ENCODE results near the gene RFPL2. TPM values are rescaled to one million over a fixed set of nuclear protein-coding genes. Genes with fewer than 3 reads are reported as not detected.

The RFPL2 gene
- total and polyA plus RNA-seq, 4 experiments from 2014 or later = 0.61 to 4.7 (median 2.2) TPM

- ChIA-PET CTCF (ENCODE audit: partially characterized antibody) (no interaction called here), POLR2A (ENCODE audit: partially characterized antibody) (no interaction called here)
- intact Hi-C loops (cut with micrococcal nuclease) = no loop called here
Observed at GRCh38 chr22:32237906-32238305, 33.0 kb upstream of the RFPL2 start.

GRCh38 chr22:32236970-32237369 lies 32.1 kb upstream of the RFPL2 start:
- CTCF ChIA-PET (ENCODE audit: partially characterized antibody) = no interaction called here

More at GRCh38 chr22:32237906-32238305, 33.0 kb upstream of the RFPL2 start:
- Mint-ChIP-seq H3K27me3 (peaks cover 9 to 11% of the 10 kb centered on the region in 2 donors), H3K4me3 (no peak overlapping the region), H3K27ac (no peak overlapping the region), H3K36me3 (peaks cover 0 to 8% of the 10 kb centered on the region in 2 donors), H3K4me1 (no peaks in the 10 kb centered on the region), H3K9me3 (peaks cover 0 to 4% (median 0%) of the 10 kb centered on the region in 8 donors)
- Histone ChIP-seq H3K9me3 (ENCODE audit: control insufficient read depth in 1 of 2, low read length in 2 of 2) (no peaks in the 10 kb centered on the region), H3K4me3 (ENCODE audit: low read length in 2 of 2) (no peak overlapping the region), H3K27ac (ENCODE audit: low read depth, low read length) (no peak overlapping the region), H3K27me3 (ENCODE audit: insufficient read depth, low read length) (no peaks in the 10 kb centered on the region), H3K36me3 (ENCODE audit: insufficient read depth, low read length) (no peaks in the 10 kb centered on the region), H3K4me1 (ENCODE audit: insufficient read depth, low read length) (no peaks in the 10 kb centered on the region)
- no peak for DNase-seq

GRCh38 chr22:32233091-32233490 lies 28.2 kb upstream of the RFPL2 start:
- Mint-ChIP-seq H3K27ac (no peak overlapping the region), H3K27me3 (peaks cover 7 to 12% of the 10 kb centered on the region in 2 donors), H3K36me3 (peaks cover 0 to 35% of the 10 kb centered on the region in 2 donors), H3K4me1 (peaks cover 0 to 2% (median 0%) of the 10 kb centered on the region in 4 donors), H3K9me3 (peaks cover 0 to 4% (median 0%) of the 10 kb centered on the region in 8 donors), H3K4me3 (no peak overlapping the region)
- ChIA-PET POLR2A (ENCODE audit: partially characterized antibody) (no interaction called here), CTCF (ENCODE audit: partially characterized antibody) (interaction anchor here (1.3 kb wide), 1 partner anchor 31 kb away, joined by 4 read pairs; no protein-coding TSS in a partner anchor)
- no peak overlapping the region for H3K4me3 ChIP-seq (ENCODE audit: low read length in 2 of 2)
- no peak for DNase-seq
- no peaks in the 10 kb centered on the region for H3K4me1 ChIP-seq (ENCODE audit: insufficient read depth, low read length)
- H3K27ac ChIP-seq (ENCODE audit: low read depth, low read length) = no peak overlapping the region
- intact Hi-C loops (cut with micrococcal nuclease) = no loop called here
- H3K27me3 ChIP-seq (ENCODE audit: insufficient read depth, low read length) = no peaks in the 10 kb centered on the region
- H3K36me3 ChIP-seq (ENCODE audit: insufficient read depth, low read length) = no peaks in the 10 kb centered on the region
- H3K9me3 ChIP-seq (ENCODE audit: control insufficient read depth in 1 of 2, low read length in 2 of 2) = no peaks in the 10 kb centered on the region

More at GRCh38 chr22:32236970-32237369, 32.1 kb upstream of the RFPL2 start:
- no peaks in the 10 kb centered on the region for H3K9me3 ChIP-seq (ENCODE audit: control insufficient read depth in 1 of 2, low read length in 2 of 2)
- intact Hi-C loops (cut with micrococcal nuclease) = no loop called here
- Mint-ChIP-seq H3K4me1 (peaks cover 0 to 2% (median 0%) of the 10 kb centered on the region in 4 donors), H3K36me3 (peaks cover 0 to 15% of the 10 kb centered on the region in 2 donors), H3K27me3 (peaks cover 12% of the 10 kb centered on the region in 2 donors), H3K9me3 (peaks cover 0 to 4% (median 0%) of the 10 kb centered on the region in 8 donors), H3K27ac (no peak overlapping the region), H3K4me3 (no peak overlapping the region)
- no peaks in the 10 kb centered on the region for H3K36me3 ChIP-seq (ENCODE audit: insufficient read depth, low read length)
- H3K4me1 ChIP-seq (ENCODE audit: insufficient read depth, low read length) = no peaks in the 10 kb centered on the region
- no peak overlapping the region for H3K27ac ChIP-seq (ENCODE audit: low read depth, low read length)
- H3K4me3 ChIP-seq (ENCODE audit: low read length in 2 of 2) = no peak overlapping the region
- no peak for DNase-seq
- H3K27me3 ChIP-seq (ENCODE audit: insufficient read depth, low read length) = no peaks in the 10 kb centered on the region
- POLR2A ChIA-PET (ENCODE audit: partially characterized antibody) = no interaction called here

GRCh38 chr22:32232191-32232830 lies 27.4 kb upstream of the RFPL2 start:
- ChIA-PET CTCF (ENCODE audit: partially characterized antibody) (interaction anchor here (0.9 kb wide), 1 partner anchor 33 kb away, joined by 3 read pairs; no protein-coding TSS in a partner anchor), POLR2A (ENCODE audit: partially characterized antibody) (no interaction called here)
- Mint-ChIP-seq H3K27ac (no peak overlapping the region), H3K4me3 (no peak overlapping the region), H3K27me3 (peaks cover 7 to 12% of the 10 kb centered on the region in 2 donors), H3K9me3 (peaks cover 0 to 4% (median 0%) of the 10 kb centered on the region in 8 donors), H3K36me3 (peaks cover 0 to 35% of the 10 kb centered on the region in 2 donors), H3K4me1 (peaks cover 0 to 2% (median 0%) of the 10 kb centered on the region in 4 donors)
- Histone ChIP-seq H3K9me3 (ENCODE audit: control insufficient read depth in 1 of 2, low read length in 2 of 2) (no peaks in the 10 kb centered on the region), H3K27me3 (ENCODE audit: insufficient read depth, low read length) (no peaks in the 10 kb centered on the region), H3K36me3 (ENCODE audit: insufficient read depth, low read length) (no peaks in the 10 kb centered on the region), H3K4me1 (ENCODE audit: insufficient read depth, low read length) (no peaks in the 10 kb centered on the region), H3K27ac (ENCODE audit: low read depth, low read length) (no peak overlapping the region), H3K4me3 (ENCODE audit: low read length in 2 of 2) (no peak overlapping the region)
- intact Hi-C loops (cut with micrococcal nuclease) = no loop called here
- DNase-seq = no peak

- POLR2A ChIA-PET (ENCODE audit: partially characterized antibody) = no interaction called here
- no peak overlapping the region for H3K27ac ChIP-seq (ENCODE audit: low read depth, low read length)
- intact Hi-C loops (cut with micrococcal nuclease) = no loop called here
- no peaks in the 10 kb centered on the region for H3K9me3 ChIP-seq (ENCODE audit: control insufficient read depth in 1 of 2, low read length in 2 of 2)
- Mint-ChIP-seq H3K4me3 (no peak overlapping the region), H3K27me3 (peaks cover 7 to 15% of the 10 kb centered on the region in 2 donors), H3K9me3 (no peaks in the 10 kb centered on the region), H3K27ac (no peak overlapping the region), H3K4me1 (no peaks in the 10 kb centered on the region), H3K36me3 (peaks cover 0 to 31% of the 10 kb centered on the region in 2 donors)
- no peak overlapping the region for H3K4me3 ChIP-seq (ENCODE audit: low read length in 2 of 2)
- no peaks in the 10 kb centered on the region for H3K27me3 ChIP-seq (ENCODE audit: insufficient read depth, low read length)
- CTCF ChIA-PET (ENCODE audit: partially characterized antibody) = no interaction called here
- H3K36me3 ChIP-seq (ENCODE audit: insufficient read depth, low read length) = no peaks in the 10 kb centered on the region
- no peaks in the 10 kb centered on the region for H3K4me1 ChIP-seq (ENCODE audit: insufficient read depth, low read length)
- no peak for DNase-seq
Observed at GRCh38 chr22:32226326-32227104, 21.6 kb upstream of the RFPL2 start.

- H3K4me3 Mint-ChIP-seq = no peak overlapping the region
- H3K36me3 ChIP-seq (ENCODE audit: insufficient read depth, low read length) = no peaks in the 10 kb centered on the region
- H3K9me3 Mint-ChIP-seq = no peaks in the 10 kb centered on the region
- H3K27ac ChIP-seq (ENCODE audit: low read depth, low read length) = no peak overlapping the region
- POLR2A ChIA-PET (ENCODE audit: partially characterized antibody) = interaction anchor here (0.6 kb wide), 1 partner anchor 1766 kb away, joined by 3 read pairs; no protein-coding TSS in a partner anchor
- H3K27ac Mint-ChIP-seq = no peak overlapping the region
- H3K27me3 ChIP-seq (ENCODE audit: insufficient read depth, low read length) = no peaks in the 10 kb centered on the region
- intact Hi-C loops (cut with micrococcal nuclease) = no loop called here
- H3K4me1 ChIP-seq (ENCODE audit: insufficient read depth, low read length) = no peaks in the 10 kb centered on the region
- DNase-seq = no peak
- H3K36me3 Mint-ChIP-seq = peaks cover 0 to 11% of the 10 kb centered on the region in 2 donors
- no peak overlapping the region for H3K4me3 ChIP-seq (ENCODE audit: low read length in 2 of 2)
- H3K27me3 Mint-ChIP-seq = peaks cover 7 to 15% of the 10 kb centered on the region in 2 donors
- no peaks in the 10 kb centered on the region for H3K9me3 ChIP-seq (ENCODE audit: control insufficient read depth in 1 of 2, low read length in 2 of 2)
- H3K4me1 Mint-ChIP-seq = no peaks in the 10 kb centered on the region
- CTCF ChIA-PET (ENCODE audit: partially characterized antibody) = interaction anchor here (0.6 to 1.7 kb wide), 4 partner anchors 16 to 43 kb away, joined by 3 to 6 read pairs (median 3); no protein-coding TSS in a partner anchor
Observed at GRCh38 chr22:32222991-32223390, 18.1 kb upstream of the RFPL2 start.

- Mint-ChIP-seq H3K36me3 (peaks cover 0 to 9% of the 10 kb centered on the region in 2 donors), H3K9me3 (no peaks in the 10 kb centered on the region), H3K4me1 (no peaks in the 10 kb centered on the region), H3K27ac (no peak overlapping the region), H3K4me3 (no peak overlapping the region), H3K27me3 (peaks cover 2 to 7% of the 10 kb centered on the region in 2 donors)
- Histone ChIP-seq H3K9me3 (ENCODE audit: control insufficient read depth in 1 of 2, low read length in 2 of 2) (no peaks in the 10 kb centered on the region), H3K4me3 (ENCODE audit: low read length in 2 of 2) (no peak overlapping the region), H3K36me3 (ENCODE audit: insufficient read depth, low read length) (no peaks in the 10 kb centered on the region), H3K4me1 (ENCODE audit: insufficient read depth, low read length) (no peaks in the 10 kb centered on the region), H3K27ac (ENCODE audit: low read depth, low read length) (no peak overlapping the region), H3K27me3 (ENCODE audit: insufficient read depth, low read length) (no peaks in the 10 kb centered on the region)
- CTCF ChIA-PET (ENCODE audit: partially characterized antibody) = interaction anchor here (0.8 to 2.6 kb wide), 4 partner anchors 9 to 263 kb away, joined by 3 to 10 read pairs (median 4); no protein-coding TSS in a partner anchor
- POLR2A ChIA-PET (ENCODE audit: partially characterized antibody) = no interaction called here
- intact Hi-C loops (cut with micrococcal nuclease) = no loop called here
- no peak for DNase-seq
Observed at GRCh38 chr22:32219026-32219425, 14.2 kb upstream of the RFPL2 start.
